ENCODE measurements around the gene KIRREL3.

DNA sequence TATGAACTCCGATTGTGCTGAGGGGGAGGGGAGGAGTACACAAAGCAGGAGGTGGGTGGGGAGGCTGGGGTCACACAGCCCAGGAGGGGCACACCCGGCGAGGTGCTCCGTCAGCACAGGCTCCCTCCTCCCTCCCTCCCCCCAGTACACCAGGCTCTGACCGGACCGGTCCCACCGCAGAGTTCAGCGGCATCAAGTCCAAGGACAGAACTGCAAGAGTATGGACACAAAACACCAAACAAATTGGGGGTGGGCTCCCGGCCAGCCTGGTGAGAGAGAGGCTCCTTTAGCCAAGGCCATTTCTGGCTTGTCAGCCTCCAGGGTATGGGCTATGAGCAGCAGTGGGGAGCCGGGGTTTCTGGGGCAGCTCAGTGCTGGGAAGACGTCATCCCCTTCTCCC is 576.8 kb downstream of the KIRREL3 start:
- TF ChIP-seq CTCF (IDR thresholded peaks at IDR 0.05; ENCODE audit: insufficient read depth, low read length), result no peak
- TF ChIP-seq, protein P1, sequence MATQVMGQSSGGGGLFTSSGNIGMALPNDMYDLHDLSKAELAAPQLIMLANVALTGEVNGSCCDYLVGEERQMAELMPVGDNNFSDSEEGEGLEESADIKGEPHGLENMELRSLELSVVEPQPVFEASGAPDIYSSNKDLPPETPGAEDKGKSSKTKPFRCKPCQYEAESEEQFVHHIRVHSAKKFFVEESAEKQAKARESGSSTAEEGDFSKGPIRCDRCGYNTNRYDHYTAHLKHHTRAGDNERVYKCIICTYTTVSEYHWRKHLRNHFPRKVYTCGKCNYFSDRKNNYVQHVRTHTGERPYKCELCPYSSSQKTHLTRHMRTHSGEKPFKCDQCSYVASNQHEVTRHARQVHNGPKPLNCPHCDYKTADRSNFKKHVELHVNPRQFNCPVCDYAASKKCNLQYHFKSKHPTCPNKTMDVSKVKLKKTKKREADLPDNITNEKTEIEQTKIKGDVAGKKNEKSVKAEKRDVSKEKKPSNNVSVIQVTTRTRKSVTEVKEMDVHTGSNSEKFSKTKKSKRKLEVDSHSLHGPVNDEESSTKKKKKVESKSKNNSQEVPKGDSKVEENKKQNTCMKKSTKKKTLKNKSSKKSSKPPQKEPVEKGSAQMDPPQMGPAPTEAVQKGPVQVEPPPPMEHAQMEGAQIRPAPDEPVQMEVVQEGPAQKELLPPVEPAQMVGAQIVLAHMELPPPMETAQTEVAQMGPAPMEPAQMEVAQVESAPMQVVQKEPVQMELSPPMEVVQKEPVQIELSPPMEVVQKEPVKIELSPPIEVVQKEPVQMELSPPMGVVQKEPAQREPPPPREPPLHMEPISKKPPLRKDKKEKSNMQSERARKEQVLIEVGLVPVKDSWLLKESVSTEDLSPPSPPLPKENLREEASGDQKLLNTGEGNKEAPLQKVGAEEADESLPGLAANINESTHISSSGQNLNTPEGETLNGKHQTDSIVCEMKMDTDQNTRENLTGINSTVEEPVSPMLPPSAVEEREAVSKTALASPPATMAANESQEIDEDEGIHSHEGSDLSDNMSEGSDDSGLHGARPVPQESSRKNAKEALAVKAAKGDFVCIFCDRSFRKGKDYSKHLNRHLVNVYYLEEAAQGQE (IDR thresholded peaks at IDR 0.05; ENCODE audit: insufficient replicate concordance, low read depth), result no peak

Measured in HL-60 (cell line).